Vagina (tissue), 2 donors: ENCODE results near the gene MCCC2.

Experiments
- CTCF ChIP-seq, 3 experiments: fragments of 450-650 bp in 2 of 3; fragments of 200-600 bp in 1 of 3; sonication (generic) in 1 of 3; IDR thresholded peaks; one replicate each; pipeline ENCODE4 v1.5.1; 2017 to 2019; ENCODE audit warnings: antibody characterized with exemption in 3 of 3, mild to moderate bottlenecking in 2 of 3, moderate library complexity in 2 of 3
- POLR2A ChIP-seq, 2 donors: fragments of 450-650 bp; IDR thresholded peaks; one replicate each; pipeline ENCODE4 v1.6.1; 2017; ENCODE audit warnings: antibody characterized with exemption in 2 of 2, mild to moderate bottlenecking in 2 of 2, moderate library complexity in 2 of 2
- POLR2AphosphoS5 ChIP-seq, 2 donors: sonication (generic); formaldehyde crosslinking; IDR thresholded peaks; one replicate each; pipeline ENCODE4 v1.9.0; 2017; ENCODE audit warnings: antibody characterized with exemption in 2 of 2, mild to moderate bottlenecking in 2 of 2, low read depth in 1 of 2; ENCODE audit not compliant: insufficient read depth in 1 of 2

DNA sequence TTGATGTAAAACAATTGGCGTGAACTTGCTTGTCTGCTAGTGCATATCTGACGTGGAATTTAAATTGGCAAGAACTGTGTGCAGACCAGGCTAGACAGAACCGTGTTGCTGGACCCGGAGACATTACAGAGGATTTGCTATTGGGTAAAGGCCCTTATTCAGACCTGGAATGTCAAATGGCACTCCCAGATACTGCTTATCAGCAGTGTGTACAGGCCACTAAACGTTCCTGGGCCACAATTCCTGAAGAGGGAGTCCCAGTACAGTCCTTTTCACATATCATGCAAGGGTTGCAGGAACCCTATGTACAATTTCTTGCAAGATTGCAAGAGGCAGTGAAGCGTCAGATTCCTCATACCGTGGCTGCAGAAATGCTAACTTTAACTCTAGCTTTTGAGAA is 13.5 kb upstream of the MCCC2 start:
- TF ChIP-seq CTCF (IDR thresholded peaks at IDR 0.05) (no peak), POLR2AphosphoS5 (IDR thresholded peaks at IDR 0.05; ENCODE audit: insufficient read depth in 1 of 2, low read depth in 1 of 2) (no peak), POLR2A (IDR thresholded peaks at IDR 0.05) (no peak)
